HAP-1 (cell line): ENCODE measurements around the gene DHX16.

Source experiments
- DNase-seq, 2 experiments: peaks; one replicate each; pipeline ENCODE4 v3.0.0-alpha.2; 2016 to 2020; ENCODE audit warnings: low spot score in 2 of 2
- H3K27me3 ChIP-seq: fragments of 250-450 bp; sonication (Bioruptor Pico); 2 replicates; pipeline ENCODE4 v1.5.1; 2020; ENCODE audit warnings: low read depth, mild to moderate bottlenecking, moderate library complexity
- H3K36me3 ChIP-seq: fragments of 250-450 bp; sonication (Bioruptor Pico); replicated peaks from 2 replicates; pipeline ENCODE4 v1.5.1; 2020; ENCODE audit warnings: mild to moderate bottlenecking
- H3K4me1 ChIP-seq: fragments of 250-450 bp; sonication (Bioruptor Pico); 2 replicates; pipeline ENCODE4 v1.5.1; 2020; ENCODE audit warnings: mild to moderate bottlenecking
- H3K4me3 ChIP-seq: fragments of 250-450 bp; sonication (Bioruptor Pico); 2 replicates; pipeline ENCODE4 v1.5.1; 2020; ENCODE audit warnings: mild to moderate bottlenecking, moderate library complexity
- H3K9me3 ChIP-seq: fragments of 250-450 bp; sonication (Bioruptor Pico); 2 replicates; pipeline ENCODE4 v1.5.1; 2020; ENCODE audit warnings: mild to moderate bottlenecking, moderate library complexity
- in situ Hi-C: fragments of 300-500 bp; cut with MboI; formaldehyde crosslinking; loops from 3 replicates; pipeline ENCODE4 v1.14.3; 2020; ENCODE audit warnings: low sequenced_read_pairs, inconsistent platforms, mixed read lengths

The DHX16 gene

GRCh38 chr6:30610065-30610464 is 62.7 kb downstream of the DHX16 start:
- in situ Hi-C loops = no loop called here
- Histone ChIP-seq H3K9me3 (no peaks in the 10 kb centered on the region), H3K4me3 (no peak overlapping the region), H3K27me3 (no peaks in the 10 kb centered on the region), H3K36me3 (peaks cover 89% of the 10 kb centered on the region), H3K4me1 (peaks cover 27% of the 10 kb centered on the region)
- DNase-seq = no peak

GRCh38 chr6:30603961-30604360 is 68.8 kb downstream of the DHX16 start:
- Histone ChIP-seq H3K36me3 (peaks cover 90% of the 10 kb centered on the region), H3K27me3 (no peaks in the 10 kb centered on the region), H3K4me1 (no peaks in the 10 kb centered on the region), H3K4me3 (no peak overlapping the region), H3K9me3 (no peaks in the 10 kb centered on the region)
- in situ Hi-C loops = no loop called here
- DNase-seq = no peak
